GM21737 (cell line): ENCODE results near the gene IPO13.

Experiments
- ATAC-seq: cut with Tn5 transposase; IDR thresholded peaks from one replicate; pipeline ENCODE4 v1.9.1; 2021; ENCODE audit warnings: mild to moderate bottlenecking, moderate library complexity; ENCODE audit not compliant: unreplicated experiment

The IPO13 gene, protein sequence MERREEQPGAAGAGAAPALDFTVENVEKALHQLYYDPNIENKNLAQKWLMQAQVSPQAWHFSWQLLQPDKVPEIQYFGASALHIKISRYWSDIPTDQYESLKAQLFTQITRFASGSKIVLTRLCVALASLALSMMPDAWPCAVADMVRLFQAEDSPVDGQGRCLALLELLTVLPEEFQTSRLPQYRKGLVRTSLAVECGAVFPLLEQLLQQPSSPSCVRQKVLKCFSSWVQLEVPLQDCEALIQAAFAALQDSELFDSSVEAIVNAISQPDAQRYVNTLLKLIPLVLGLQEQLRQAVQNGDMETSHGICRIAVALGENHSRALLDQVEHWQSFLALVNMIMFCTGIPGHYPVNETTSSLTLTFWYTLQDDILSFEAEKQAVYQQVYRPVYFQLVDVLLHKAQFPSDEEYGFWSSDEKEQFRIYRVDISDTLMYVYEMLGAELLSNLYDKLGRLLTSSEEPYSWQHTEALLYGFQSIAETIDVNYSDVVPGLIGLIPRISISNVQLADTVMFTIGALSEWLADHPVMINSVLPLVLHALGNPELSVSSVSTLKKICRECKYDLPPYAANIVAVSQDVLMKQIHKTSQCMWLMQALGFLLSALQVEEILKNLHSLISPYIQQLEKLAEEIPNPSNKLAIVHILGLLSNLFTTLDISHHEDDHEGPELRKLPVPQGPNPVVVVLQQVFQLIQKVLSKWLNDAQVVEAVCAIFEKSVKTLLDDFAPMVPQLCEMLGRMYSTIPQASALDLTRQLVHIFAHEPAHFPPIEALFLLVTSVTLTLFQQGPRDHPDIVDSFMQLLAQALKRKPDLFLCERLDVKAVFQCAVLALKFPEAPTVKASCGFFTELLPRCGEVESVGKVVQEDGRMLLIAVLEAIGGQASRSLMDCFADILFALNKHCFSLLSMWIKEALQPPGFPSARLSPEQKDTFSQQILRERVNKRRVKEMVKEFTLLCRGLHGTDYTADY

GRCh38 chr1:43946236-43947060 lies at the start of gene IPO13:
TSS of gene IPO13 (plus strand) at chr1:43946950. CDS start at chr1:43947601, 651 bp downstream.
- peak; percentile 85 for ATAC-seq

DNA sequence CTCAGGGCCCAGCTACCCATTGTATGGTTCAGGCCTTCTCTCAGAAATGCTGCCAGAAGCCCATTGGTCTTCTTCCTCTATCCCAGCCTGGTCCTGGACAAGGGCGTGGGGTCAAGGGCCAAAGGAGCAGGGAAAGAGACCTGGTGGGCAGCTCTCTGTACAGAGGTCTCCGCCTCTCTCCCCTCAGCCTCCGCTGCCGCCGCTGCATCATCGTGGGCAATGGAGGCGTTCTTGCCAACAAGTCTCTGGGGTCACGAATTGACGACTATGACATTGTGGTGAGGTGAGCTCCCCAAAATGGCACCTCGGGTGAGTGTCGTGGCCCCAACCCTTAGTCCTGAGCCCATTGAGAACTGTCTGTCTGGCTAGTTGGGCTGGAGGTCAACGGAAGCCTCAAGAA lies 47.8 kb upstream of the IPO13 start:
- no peak for ATAC-seq

GRCh38 chr1:43900386-43900785 lies 46.4 kb upstream of the IPO13 start:
- no peak for ATAC-seq

- no peak for ATAC-seq
These were observed 45.4 kb upstream of the IPO13 start for GRCh38 chr1:43901196-43901961.

- ATAC-seq: no peak
These were observed 44.5 kb upstream of the IPO13 start for GRCh38 chr1:43902058-43902831.

DNA sequence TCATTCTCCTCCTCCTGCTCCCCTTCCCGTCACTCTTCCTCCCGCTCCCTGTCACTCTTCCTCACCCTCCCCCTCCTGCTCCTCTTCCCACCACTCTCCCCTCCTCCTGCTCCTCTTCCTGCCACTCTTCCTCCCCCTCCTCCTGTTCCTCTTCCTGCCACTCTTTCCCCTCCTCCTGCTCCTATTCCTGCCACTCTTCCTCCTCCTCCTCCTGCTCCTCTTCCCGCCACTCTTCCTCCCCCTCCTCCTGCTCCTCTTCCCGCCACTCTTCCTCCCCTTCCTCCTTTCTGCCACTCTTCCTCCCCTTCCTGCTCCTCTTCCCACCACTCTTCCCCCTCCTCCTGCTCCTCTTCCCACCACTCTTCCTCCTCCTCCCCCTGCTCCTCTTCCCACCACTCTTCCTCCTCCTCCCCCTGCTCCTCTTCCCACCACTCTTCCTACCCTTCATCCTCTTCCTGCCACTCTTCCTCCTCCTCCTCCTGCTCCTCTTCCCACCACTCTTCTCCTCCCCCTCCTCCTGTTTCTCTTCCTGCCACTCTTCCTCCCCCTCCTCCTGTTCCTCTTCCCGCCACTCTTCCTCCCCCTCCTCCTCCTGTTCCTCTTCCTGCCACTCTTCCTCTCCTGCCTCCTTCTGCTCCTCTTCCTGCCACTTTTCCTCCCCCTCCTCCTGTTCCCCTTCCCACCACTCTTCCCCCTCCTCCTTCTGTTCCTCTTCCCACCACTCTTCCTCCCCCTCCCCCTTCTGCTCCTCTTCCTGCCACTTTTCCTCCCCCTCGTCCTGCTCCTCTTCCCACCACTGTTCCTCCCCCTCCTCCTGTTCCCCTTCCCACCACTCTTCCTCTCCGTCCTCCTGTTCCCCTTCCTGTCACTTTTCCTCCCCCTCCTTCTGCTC lies 41.8 kb upstream of the IPO13 start:
- no peak for ATAC-seq

- ATAC-seq: no peak
These were observed 38.5 kb upstream of the IPO13 start for GRCh38 chr1:43908226-43908625.

- ATAC-seq: no peak
These were observed 37.9 kb upstream of the IPO13 start for GRCh38 chr1:43908858-43909257.

DNA sequence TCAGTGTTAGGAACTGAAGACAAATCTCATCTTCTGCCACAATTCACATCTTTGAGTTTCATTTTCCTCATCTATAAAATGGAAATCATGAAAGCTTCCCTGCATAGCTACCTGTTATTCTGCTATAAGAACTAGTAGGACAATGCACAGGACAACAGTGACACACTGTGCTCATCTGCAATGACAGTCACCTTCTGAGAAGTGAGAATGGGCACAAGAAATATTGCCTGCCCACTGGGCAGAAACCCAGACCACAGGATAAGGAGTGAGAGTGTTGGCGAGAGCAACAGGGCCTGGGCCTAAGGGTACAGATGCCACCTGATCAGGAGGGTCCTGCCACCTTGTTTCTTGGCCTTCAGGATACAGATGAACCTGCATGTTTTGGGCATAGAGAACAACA lies 36.4 kb upstream of the IPO13 start:
- no peak for ATAC-seq

DNA sequence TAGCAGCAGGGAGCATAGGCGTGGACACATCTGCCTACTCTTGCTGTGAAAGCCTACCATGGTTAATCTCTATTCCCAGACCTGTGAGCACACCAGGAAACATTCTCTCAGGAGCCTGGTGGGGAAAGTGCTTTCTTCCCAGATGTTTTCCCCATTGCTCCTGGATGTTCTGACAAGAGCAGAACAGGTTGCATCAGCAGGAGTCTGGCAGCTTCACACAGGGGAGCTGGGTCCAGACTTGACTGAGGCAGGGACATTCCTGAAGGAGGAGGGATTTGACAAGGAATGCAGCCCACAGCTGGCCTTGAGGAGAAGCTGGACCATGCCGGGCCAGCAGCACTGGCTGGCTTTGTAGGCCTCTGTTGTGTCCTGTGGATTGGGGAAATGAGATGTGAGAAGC lies 34.1 kb upstream of the IPO13 start:
- no peak for ATAC-seq

- ATAC-seq: no peak
These were observed 33.7 kb upstream of the IPO13 start for GRCh38 chr1:43913051-43913501.

- ATAC-seq: no peak
These were observed 32.9 kb upstream of the IPO13 start for GRCh38 chr1:43913666-43914360.

DNA sequence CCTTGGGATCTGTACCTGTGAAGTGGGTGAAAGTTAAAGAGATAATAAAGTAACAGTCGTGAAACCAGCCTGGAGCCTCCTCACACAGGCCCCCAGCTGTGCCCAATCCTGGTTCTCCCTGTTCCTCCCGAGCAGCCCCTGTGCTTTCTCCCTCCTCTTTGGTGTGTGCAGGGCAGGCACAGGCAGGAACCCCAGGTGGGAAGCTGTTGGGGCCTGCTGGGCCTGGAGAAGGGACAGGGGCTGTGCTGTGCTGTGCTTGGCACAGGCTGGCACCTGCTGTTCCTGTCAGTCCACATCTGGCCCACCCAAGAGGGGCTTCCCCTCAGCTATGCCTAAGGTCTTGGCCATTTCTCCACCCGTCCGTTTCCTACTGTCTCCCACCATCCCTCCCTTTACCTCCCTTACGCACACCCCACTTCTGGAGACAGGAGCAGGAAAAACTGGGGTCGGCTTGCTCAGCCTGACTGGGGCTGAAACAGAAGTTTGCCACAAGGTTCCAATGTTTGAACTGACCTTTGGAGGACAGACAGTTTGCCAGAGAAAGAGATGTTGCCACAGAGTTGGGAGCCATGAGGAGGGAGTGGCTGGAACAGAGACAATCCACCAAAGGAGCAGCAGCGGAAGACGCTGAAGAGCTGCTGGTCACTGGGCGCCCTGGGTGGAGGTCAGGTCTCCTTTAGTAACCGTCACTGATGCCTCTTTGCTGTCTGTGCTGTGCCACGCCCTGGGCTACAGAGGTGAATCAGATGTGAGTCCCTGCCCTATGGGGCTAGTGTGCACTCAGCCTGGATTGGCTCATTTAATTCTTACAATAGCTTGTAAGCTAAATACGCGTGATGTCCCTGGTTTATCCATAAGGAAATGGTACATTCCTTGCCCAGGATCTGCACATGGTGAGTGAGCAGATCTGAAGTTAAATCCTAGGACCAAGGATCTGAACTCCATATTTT lies 31.9 kb upstream of the IPO13 start:
- ATAC-seq: no peak

DNA sequence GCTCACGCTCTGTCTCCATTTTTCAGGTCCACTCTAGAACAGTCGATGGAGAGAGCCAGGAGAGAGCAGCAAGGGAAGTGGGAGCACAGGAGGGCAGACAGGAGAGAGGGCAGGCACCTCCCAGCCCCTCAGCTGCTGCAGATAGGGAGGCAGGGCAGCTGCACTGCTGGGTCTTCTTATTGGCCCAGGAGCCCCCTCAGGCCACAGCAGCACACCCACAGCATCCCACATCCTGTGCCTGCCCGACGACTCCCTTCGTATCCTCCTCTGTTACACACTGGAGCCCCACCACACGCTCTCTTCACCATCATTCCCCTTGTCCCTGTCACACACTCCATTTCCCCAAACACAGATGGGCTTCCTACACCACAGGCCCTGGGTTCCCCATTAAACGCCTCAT lies 26.8 kb upstream of the IPO13 start:
- no peak for ATAC-seq

DNA sequence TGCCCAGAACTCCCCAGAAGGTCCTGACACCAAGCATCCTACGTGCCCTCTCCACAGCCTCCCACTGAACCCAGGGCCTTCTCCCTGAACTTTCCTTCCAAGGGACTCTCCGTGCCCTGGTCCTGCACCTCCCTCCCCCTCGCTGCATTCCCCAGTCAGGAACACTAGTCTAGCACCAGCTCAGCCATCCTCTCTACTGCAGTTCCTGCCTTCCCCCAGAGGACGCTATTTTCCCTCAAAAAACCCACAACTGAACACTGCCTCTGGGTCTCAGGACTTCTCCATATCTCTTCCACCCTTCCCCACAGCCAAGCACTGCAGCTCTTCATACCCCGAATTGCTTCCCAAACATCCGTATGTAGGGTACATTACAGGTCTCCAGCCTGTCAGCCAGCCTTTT lies 25.7 kb upstream of the IPO13 start:
- no peak for ATAC-seq

DNA sequence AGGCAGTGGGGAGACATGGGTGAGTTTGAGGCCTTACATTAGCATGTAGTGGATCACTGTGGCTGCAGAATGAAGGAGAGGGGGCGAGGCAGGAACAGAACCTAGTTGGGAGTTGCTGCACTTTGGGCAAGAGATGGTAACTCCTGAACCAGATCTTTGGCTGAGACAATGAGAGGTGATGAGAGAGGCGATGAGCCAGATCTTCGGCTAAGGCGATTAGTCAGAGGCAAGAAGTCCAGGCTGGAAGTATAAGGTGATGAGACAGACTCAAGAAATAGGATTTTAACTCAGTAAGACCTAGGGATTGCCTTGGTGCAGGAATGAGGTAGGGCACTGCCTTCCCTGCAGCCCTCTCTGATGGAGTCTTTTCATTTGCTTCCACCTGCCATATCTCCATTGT lies 22.2 kb upstream of the IPO13 start:
- ATAC-seq: no peak

DNA sequence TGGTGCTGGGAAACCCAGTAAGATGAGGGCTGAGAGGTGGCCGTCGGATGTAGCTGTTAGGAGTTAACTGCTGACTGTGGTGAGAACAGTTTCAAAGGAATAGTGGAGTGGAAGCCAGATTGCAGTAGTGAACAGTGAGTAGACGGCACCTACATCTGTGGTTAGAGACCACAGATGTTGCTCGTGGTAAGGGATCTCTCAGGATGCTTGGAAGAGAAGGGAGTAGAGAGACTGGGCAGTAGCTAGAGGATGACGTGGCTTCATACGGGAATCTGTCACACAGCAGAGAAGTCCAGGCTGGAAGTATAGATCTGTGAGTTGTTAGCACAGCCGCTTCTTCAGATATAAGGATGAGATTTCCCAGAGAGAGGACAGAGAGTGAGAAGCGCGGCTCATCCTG lies 20.9 kb upstream of the IPO13 start:
- ATAC-seq: no peak
